Brain microvascular endothelial cell (primary cell): ENCODE measurements around the gene RFTN1.

Experiments
- DNase-seq: peaks from one replicate; pipeline ENCODE4 v3.0.0-alpha.2; 2020
- H3K27ac ChIP-seq: fragments of 250-450 bp; sonication (Bioruptor Pico); 2 replicates; pipeline ENCODE4 v1.5.1; 2020; ENCODE audit warnings: mild to moderate bottlenecking, moderate library complexity
- H3K27me3 ChIP-seq: fragments of 250-450 bp; sonication (Bioruptor Pico); replicated peaks from 2 replicates; pipeline ENCODE4 v1.5.1; 2020; ENCODE audit warnings: mild to moderate bottlenecking
- H3K36me3 ChIP-seq: fragments of 250-450 bp; sonication (Bioruptor Pico); replicated peaks from 2 replicates; pipeline ENCODE4 v1.5.1; 2020; ENCODE audit warnings: mild to moderate bottlenecking
- H3K4me3 ChIP-seq: 2 replicates; pipeline ENCODE4 v1.5.1; 2011; ENCODE audit warnings: low read depth, mild to moderate bottlenecking, control low read depth, low read length, moderate library complexity
- in situ Hi-C: cut with HindIII; loops from 2 replicates; pipeline ENCODE4 v1.10.0; 2017; ENCODE audit warnings: low sequenced_read_pairs, low pct_ligation_motif_present
- TF ChIP-seq, protein P1 (sequence below): IDR thresholded peaks from 2 replicates; pipeline ENCODE4 v1.5.1; 2011; ENCODE audit warnings: low read depth, mild to moderate bottlenecking, moderate library complexity, low read length, control low read depth, inconsistent platforms; ENCODE audit errors: missing control alignments

RFTN1 gene

GRCh38 chr3:16534640-16535262 lies 21.3 kb upstream of the RFTN1 start:
- Histone ChIP-seq H3K4me3 (no peak overlapping the region), H3K36me3 (no peaks in the 10 kb centered on the region), H3K27me3 (no peaks in the 10 kb centered on the region), H3K27ac (no peak overlapping the region)
- in situ Hi-C loops: no loop called here
- DNase-seq: no peak
- TF ChIP-seq, protein P1, sequence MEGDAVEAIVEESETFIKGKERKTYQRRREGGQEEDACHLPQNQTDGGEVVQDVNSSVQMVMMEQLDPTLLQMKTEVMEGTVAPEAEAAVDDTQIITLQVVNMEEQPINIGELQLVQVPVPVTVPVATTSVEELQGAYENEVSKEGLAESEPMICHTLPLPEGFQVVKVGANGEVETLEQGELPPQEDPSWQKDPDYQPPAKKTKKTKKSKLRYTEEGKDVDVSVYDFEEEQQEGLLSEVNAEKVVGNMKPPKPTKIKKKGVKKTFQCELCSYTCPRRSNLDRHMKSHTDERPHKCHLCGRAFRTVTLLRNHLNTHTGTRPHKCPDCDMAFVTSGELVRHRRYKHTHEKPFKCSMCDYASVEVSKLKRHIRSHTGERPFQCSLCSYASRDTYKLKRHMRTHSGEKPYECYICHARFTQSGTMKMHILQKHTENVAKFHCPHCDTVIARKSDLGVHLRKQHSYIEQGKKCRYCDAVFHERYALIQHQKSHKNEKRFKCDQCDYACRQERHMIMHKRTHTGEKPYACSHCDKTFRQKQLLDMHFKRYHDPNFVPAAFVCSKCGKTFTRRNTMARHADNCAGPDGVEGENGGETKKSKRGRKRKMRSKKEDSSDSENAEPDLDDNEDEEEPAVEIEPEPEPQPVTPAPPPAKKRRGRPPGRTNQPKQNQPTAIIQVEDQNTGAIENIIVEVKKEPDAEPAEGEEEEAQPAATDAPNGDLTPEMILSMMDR: no peak

- Histone ChIP-seq H3K4me3 (no peak overlapping the region), H3K36me3 (no peaks in the 10 kb centered on the region), H3K27ac (no peak overlapping the region), H3K27me3 (no peaks in the 10 kb centered on the region)
- no peak for DNase-seq
- in situ Hi-C loops: no loop called here
- TF ChIP-seq, protein P1: no peak
Observed at GRCh38 chr3:16533928-16534574, 20.6 kb upstream of the RFTN1 start.

- Histone ChIP-seq H3K4me3 (no peak overlapping the region), H3K36me3 (no peaks in the 10 kb centered on the region), H3K27ac (no peak overlapping the region), H3K27me3 (no peaks in the 10 kb centered on the region)
- in situ Hi-C loops: no loop called here
- TF ChIP-seq, protein P1: no peak
- no peak for DNase-seq
Observed at GRCh38 chr3:16529264-16529663, 15.8 kb upstream of the RFTN1 start.

- no peak for DNase-seq
- H3K36me3 ChIP-seq: no peaks in the 10 kb centered on the region
- TF ChIP-seq, protein P1: no peak
- H3K4me3 ChIP-seq: no peak overlapping the region
- H3K27me3 ChIP-seq: no peaks in the 10 kb centered on the region
- no peak overlapping the region for H3K27ac ChIP-seq
- in situ Hi-C loops: no loop called here
Observed at GRCh38 chr3:16528581-16528993, 15.1 kb upstream of the RFTN1 start.

- no peaks in the 10 kb centered on the region for H3K36me3 ChIP-seq
- H3K27me3 ChIP-seq: no peaks in the 10 kb centered on the region
- in situ Hi-C loops: no loop called here
- no peak for DNase-seq
- TF ChIP-seq, protein P1: no peak
- H3K27ac ChIP-seq: no peak overlapping the region
- no peak overlapping the region for H3K4me3 ChIP-seq
Observed at GRCh38 chr3:16528106-16528505, 14.6 kb upstream of the RFTN1 start.

GRCh38 chr3:16524196-16524595 lies 10.7 kb upstream of the RFTN1 start:
- Histone ChIP-seq H3K4me3 (no peak overlapping the region), H3K27me3 (no peaks in the 10 kb centered on the region), H3K27ac (no peak overlapping the region), H3K36me3 (no peaks in the 10 kb centered on the region)
- in situ Hi-C loops: no loop called here
- no peak for DNase-seq
- TF ChIP-seq, protein P1: no peak
